HEK293 (cell line): Measurements from ENCODE around the gene FAM117B.

Experiments
- CTCF ChIA-PET: fragments of 350-600 bp; formaldehyde crosslinking; extraction: SDS; loops from one replicate; lab custom pipeline; 2021; ENCODE audit warnings: antibody characterized with exemption; lab: Yijun Ruan, JAX
- POLR2A ChIA-PET: fragments of 300-600 bp; formaldehyde crosslinking; extraction: SDS; loops from one replicate; lab custom pipeline; 2020; ENCODE audit warnings: antibody characterized with exemption, inconsistent platforms; lab: Yijun Ruan, JAX
- H3K27ac ChIP-seq: fragments of 200-500 bp; sonication (Bioruptor generic); 2 replicates; pipeline ENCODE4 v1.5.1; 2014; ENCODE audit warnings: low read depth, low read length, control low read depth, inconsistent platforms; ENCODE audit errors: extremely low read depth
- H3K36me3 ChIP-seq, 2 experiments: fragments of 200-500 bp in 1 of 2; sonication (Bioruptor generic) in 1 of 2; 1 replicate in 1 of 2; 2 replicates in 1 of 2; pipeline ENCODE4 v1.5.1; 2014 to 2017; ENCODE audit warnings: inconsistent platforms in 2 of 2, low read length in 2 of 2; ENCODE audit not compliant: control insufficient read depth in 2 of 2, insufficient read depth in 1 of 2
- H3K4me1 ChIP-seq: fragments of 200-500 bp; sonication (Bioruptor generic); 2 replicates; pipeline ENCODE4 v1.5.1; 2014; ENCODE audit warnings: mild to moderate bottlenecking, low read length, inconsistent platforms; ENCODE audit not compliant: control insufficient read depth, insufficient read depth
- H3K4me3 ChIP-seq: 2 replicates; pipeline ENCODE4 v1.5.1; 2011; ENCODE audit warnings: low read depth, mild to moderate bottlenecking, control low read depth, low read length, moderate library complexity
- H3K9me3 ChIP-seq: fragments of 200-500 bp; sonication (Bioruptor generic); 2 replicates; pipeline ENCODE4 v1.5.1; 2014; ENCODE audit warnings: low read depth, low read length, inconsistent platforms; ENCODE audit not compliant: control insufficient read depth, insufficient read depth
- BCL11A ChIP-seq: fragments of 450-650 bp; formaldehyde crosslinking; IDR thresholded peaks from 2 replicates; pipeline ENCODE4 v1.5.1; 2016; ENCODE audit warnings: low read depth, missing biosample characterization, missing genetic modification characterization
- SALL2 ChIP-seq: fragments of 450-650 bp; formaldehyde crosslinking; IDR thresholded peaks from 2 replicates; pipeline ENCODE4 v1.5.0; 2017; ENCODE audit warnings: missing biosample characterization, mild to moderate bottlenecking, missing genetic modification characterization, borderline replicate concordance
- ZBTB48 ChIP-seq: fragments of 450-650 bp; formaldehyde crosslinking; IDR thresholded peaks from 2 replicates; pipeline ENCODE4 v1.5.1; 2016; ENCODE audit warnings: missing biosample characterization, missing genetic modification characterization
- ZNF37A ChIP-seq: fragments of 450-650 bp; IDR thresholded peaks from 2 replicates; pipeline ENCODE4 v1.5.1; 2018; ENCODE audit warnings: missing biosample characterization, missing genetic modification characterization
- ZNF404 ChIP-seq: fragments of 450-650 bp; formaldehyde crosslinking; IDR thresholded peaks from 2 replicates; pipeline ENCODE4 v1.5.1; 2017; ENCODE audit warnings: missing biosample characterization, missing genetic modification characterization
- ZNF585B ChIP-seq: fragments of 450-650 bp; formaldehyde crosslinking; IDR thresholded peaks from 2 replicates; pipeline ENCODE4 v1.5.1; 2016; ENCODE audit warnings: missing biosample characterization, missing genetic modification characterization
- ZNF660 ChIP-seq: fragments of 450-650 bp; IDR thresholded peaks from 2 replicates; pipeline ENCODE4 v1.5.1; 2018; ENCODE audit warnings: missing biosample characterization, mild to moderate bottlenecking, missing genetic modification characterization
- ZNF707 ChIP-seq: fragments of 450-650 bp; formaldehyde crosslinking; IDR thresholded peaks from 2 replicates; pipeline ENCODE4 v1.5.1; 2016; ENCODE audit warnings: missing biosample characterization, missing genetic modification characterization
- ZNF76 ChIP-seq: fragments of 450-650 bp; formaldehyde crosslinking; IDR thresholded peaks from 2 replicates; pipeline ENCODE4; 2016; ENCODE audit warnings: low read depth, missing biosample characterization, missing genetic modification characterization, borderline replicate concordance
- ZNF768 ChIP-seq: fragments of 450-650 bp; formaldehyde crosslinking; IDR thresholded peaks from 2 replicates; pipeline ENCODE4 v1.5.1; 2018; ENCODE audit warnings: missing biosample characterization, mild to moderate bottlenecking, missing genetic modification characterization
- ZNF837 ChIP-seq: fragments of 450-650 bp; formaldehyde crosslinking; IDR thresholded peaks from 2 replicates; pipeline ENCODE4 v1.5.1; 2016; ENCODE audit warnings: missing biosample characterization, missing genetic modification characterization
- TF ChIP-seq, protein P1 (sequence below): fragments of 450-650 bp; formaldehyde crosslinking; IDR thresholded peaks from 2 replicates; pipeline ENCODE4 v1.5.1; 2017; ENCODE audit warnings: missing biosample characterization, missing genetic modification characterization
- TF ChIP-seq, protein P2 (sequence below): fragments of 450-650 bp; formaldehyde crosslinking; IDR thresholded peaks from 2 replicates; pipeline ENCODE4 v1.5.1; 2016; ENCODE audit warnings: missing biosample characterization, missing genetic modification characterization
- TF ChIP-seq, protein P3 (sequence below): fragments of 450-650 bp; formaldehyde crosslinking; IDR thresholded peaks from 2 replicates; pipeline ENCODE4 v1.5.1; 2016; ENCODE audit warnings: missing biosample characterization, missing genetic modification characterization, borderline replicate concordance
- TF ChIP-seq, protein P4 (sequence below): fragments of 450-650 bp; formaldehyde crosslinking; IDR thresholded peaks from 2 replicates; pipeline ENCODE4 v1.5.1; 2016; ENCODE audit warnings: missing biosample characterization, missing genetic modification characterization
- TF ChIP-seq, protein P5 (sequence below): sonication (generic); formaldehyde crosslinking; IDR thresholded peaks from 2 replicates; pipeline ENCODE4 v1.8.1; 2022; ENCODE audit warnings: mild to moderate bottlenecking, moderate library complexity, missing genetic modification reagents
- TF ChIP-seq, protein P6 (sequence below): fragments of 450-650 bp; formaldehyde crosslinking; IDR thresholded peaks from 2 replicates; pipeline ENCODE4 v1.5.1; 2016; ENCODE audit warnings: missing biosample characterization, missing genetic modification characterization
- TF ChIP-seq, protein P7 (sequence below): fragments of 450-650 bp; formaldehyde crosslinking; IDR thresholded peaks from 2 replicates; pipeline ENCODE4 v1.5.1; 2017; ENCODE audit warnings: missing biosample characterization, missing genetic modification characterization
- TF ChIP-seq, protein P8 (sequence below): fragments of 450-650 bp; formaldehyde crosslinking; IDR thresholded peaks from 2 replicates; pipeline ENCODE4 v1.5.1; 2016; ENCODE audit warnings: missing biosample characterization, missing genetic modification characterization

FAM117B gene

DNA sequence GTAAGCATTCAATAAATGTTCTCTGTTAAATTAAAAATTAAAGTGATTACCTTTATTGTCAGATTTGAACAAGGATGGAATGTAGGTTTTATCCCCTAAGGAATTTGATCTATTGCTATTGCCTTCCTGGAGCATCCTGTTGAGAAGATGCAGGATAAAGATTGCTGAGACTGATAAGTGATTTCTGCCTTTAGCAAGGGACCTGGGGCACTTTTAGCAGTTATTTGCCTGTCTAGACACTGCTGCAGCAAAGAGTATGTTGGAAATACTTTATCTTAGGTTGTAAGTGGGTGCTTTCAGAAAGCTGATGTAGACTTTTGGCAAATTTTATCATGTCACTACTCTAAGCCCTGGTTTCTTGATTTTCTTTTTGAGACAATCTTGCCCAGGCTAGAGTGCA, 69.5 kb downstream of the FAM117B start:
- H3K4me3 ChIP-seq: no peak overlapping the region
- ChIA-PET POLR2A (no interaction called here), CTCF (no interaction called here)
- no peaks in the 10 kb centered on the region for H3K9me3 ChIP-seq
- H3K4me1 ChIP-seq: no peaks in the 10 kb centered on the region
- H3K27ac ChIP-seq: no peak overlapping the region
- TF ChIP-seq, protein P1, sequence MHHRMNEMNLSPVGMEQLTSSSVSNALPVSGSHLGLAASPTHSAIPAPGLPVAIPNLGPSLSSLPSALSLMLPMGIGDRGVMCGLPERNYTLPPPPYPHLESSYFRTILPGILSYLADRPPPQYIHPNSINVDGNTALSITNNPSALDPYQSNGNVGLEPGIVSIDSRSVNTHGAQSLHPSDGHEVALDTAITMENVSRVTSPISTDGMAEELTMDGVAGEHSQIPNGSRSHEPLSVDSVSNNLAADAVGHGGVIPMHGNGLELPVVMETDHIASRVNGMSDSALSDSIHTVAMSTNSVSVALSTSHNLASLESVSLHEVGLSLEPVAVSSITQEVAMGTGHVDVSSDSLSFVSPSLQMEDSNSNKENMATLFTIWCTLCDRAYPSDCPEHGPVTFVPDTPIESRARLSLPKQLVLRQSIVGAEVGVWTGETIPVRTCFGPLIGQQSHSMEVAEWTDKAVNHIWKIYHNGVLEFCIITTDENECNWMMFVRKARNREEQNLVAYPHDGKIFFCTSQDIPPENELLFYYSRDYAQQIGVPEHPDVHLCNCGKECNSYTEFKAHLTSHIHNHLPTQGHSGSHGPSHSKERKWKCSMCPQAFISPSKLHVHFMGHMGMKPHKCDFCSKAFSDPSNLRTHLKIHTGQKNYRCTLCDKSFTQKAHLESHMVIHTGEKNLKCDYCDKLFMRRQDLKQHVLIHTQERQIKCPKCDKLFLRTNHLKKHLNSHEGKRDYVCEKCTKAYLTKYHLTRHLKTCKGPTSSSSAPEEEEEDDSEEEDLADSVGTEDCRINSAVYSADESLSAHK (tag by site-specific recombination): no peak
- no peak for TF ChIP-seq ZNF707 (tag by site-specific recombination)
- no peak for TF ChIP-seq ZNF37A (tag by site-specific recombination)
- no peak for TF ChIP-seq SALL2 (tag by site-specific recombination)
- TF ChIP-seq ZNF585B (tag by site-specific recombination): no peak
- TF ChIP-seq ZNF76 (tag by site-specific recombination): no peak
- TF ChIP-seq, protein P2, sequence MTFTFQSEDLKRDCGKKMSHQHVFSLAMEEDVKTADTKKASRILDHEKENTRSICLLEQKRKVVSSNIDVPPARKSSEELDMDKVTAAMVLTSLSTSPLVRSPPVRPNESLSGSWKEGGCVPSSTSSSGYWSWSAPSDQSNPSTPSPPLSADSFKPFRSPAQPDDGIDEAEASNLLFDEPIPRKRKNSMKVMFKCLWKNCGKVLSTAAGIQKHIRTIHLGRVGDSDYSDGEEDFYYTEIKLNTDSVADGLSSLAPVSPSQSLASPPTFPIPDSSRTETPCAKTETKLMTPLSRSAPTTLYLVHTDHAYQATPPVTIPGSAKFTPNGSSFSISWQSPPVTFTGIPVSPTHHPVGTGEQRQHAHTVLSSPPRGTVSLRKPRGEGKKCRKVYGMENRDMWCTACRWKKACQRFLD (tag by site-specific recombination): no peak
- TF ChIP-seq BCL11A (tag by site-specific recombination): no peak
- TF ChIP-seq, protein P3, sequence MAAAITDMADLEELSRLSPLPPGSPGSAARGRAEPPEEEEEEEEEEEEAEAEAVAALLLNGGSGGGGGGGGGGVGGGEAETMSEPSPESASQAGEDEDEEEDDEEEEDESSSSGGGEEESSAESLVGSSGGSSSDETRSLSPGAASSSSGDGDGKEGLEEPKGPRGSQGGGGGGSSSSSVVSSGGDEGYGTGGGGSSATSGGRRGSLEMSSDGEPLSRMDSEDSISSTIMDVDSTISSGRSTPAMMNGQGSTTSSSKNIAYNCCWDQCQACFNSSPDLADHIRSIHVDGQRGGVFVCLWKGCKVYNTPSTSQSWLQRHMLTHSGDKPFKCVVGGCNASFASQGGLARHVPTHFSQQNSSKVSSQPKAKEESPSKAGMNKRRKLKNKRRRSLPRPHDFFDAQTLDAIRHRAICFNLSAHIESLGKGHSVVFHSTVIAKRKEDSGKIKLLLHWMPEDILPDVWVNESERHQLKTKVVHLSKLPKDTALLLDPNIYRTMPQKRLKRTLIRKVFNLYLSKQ (tag by site-specific recombination): no peak
- TF ChIP-seq ZNF404 (tag by site-specific recombination): no peak
- TF ChIP-seq, protein P4, sequence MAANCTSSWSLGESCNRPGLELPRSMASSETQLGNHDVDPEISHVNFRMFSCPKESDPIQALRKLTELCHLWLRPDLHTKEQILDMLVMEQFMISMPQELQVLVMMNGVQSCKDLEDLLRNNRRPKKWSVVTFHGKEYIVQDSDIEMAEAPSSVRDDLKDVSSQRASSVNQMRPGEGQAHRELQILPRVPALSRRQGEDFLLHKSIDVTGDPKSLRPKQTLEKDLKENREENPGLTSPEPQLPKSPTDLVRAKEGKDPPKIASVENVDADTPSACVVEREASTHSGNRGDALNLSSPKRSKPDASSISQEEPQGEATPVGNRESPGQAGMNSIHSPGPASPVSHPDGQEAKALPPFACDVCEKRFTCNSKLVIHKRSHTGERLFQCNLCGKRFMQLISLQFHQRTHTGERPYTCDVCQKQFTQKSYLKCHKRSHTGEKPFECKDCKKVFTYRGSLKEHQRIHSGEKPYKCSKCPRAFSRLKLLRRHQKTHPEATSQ (tag by site-specific recombination): no peak
- TF ChIP-seq, protein P5, sequence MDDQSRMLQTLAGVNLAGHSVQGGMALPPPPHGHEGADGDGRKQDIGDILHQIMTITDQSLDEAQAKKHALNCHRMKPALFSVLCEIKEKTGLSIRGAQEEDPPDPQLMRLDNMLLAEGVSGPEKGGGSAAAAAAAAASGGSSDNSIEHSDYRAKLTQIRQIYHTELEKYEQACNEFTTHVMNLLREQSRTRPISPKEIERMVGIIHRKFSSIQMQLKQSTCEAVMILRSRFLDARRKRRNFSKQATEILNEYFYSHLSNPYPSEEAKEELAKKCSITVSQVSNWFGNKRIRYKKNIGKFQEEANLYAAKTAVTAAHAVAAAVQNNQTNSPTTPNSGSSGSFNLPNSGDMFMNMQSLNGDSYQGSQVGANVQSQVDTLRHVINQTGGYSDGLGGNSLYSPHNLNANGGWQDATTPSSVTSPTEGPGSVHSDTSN (CRISPR knock-in tag): no peak
- no peak for TF ChIP-seq ZNF768 (tag by site-specific recombination)
- TF ChIP-seq, protein P6, sequence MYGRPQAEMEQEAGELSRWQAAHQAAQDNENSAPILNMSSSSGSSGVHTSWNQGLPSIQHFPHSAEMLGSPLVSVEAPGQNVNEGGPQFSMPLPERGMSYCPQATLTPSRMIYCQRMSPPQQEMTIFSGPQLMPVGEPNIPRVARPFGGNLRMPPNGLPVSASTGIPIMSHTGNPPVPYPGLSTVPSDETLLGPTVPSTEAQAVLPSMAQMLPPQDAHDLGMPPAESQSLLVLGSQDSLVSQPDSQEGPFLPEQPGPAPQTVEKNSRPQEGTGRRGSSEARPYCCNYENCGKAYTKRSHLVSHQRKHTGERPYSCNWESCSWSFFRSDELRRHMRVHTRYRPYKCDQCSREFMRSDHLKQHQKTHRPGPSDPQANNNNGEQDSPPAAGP (tag by site-specific recombination): no peak
- no peak for TF ChIP-seq ZBTB48 (tag by site-specific recombination)
- TF ChIP-seq, protein P7, sequence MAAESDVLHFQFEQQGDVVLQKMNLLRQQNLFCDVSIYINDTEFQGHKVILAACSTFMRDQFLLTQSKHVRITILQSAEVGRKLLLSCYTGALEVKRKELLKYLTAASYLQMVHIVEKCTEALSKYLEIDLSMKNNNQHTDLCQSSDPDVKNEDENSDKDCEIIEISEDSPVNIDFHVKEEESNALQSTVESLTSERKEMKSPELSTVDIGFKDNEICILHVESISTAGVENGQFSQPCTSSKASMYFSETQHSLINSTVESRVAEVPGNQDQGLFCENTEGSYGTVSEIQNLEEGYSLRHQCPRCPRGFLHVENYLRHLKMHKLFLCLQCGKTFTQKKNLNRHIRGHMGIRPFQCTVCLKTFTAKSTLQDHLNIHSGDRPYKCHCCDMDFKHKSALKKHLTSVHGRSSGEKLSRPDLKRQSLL (tag by site-specific recombination): no peak
- no peak for TF ChIP-seq ZNF660
- TF ChIP-seq, protein P8, sequence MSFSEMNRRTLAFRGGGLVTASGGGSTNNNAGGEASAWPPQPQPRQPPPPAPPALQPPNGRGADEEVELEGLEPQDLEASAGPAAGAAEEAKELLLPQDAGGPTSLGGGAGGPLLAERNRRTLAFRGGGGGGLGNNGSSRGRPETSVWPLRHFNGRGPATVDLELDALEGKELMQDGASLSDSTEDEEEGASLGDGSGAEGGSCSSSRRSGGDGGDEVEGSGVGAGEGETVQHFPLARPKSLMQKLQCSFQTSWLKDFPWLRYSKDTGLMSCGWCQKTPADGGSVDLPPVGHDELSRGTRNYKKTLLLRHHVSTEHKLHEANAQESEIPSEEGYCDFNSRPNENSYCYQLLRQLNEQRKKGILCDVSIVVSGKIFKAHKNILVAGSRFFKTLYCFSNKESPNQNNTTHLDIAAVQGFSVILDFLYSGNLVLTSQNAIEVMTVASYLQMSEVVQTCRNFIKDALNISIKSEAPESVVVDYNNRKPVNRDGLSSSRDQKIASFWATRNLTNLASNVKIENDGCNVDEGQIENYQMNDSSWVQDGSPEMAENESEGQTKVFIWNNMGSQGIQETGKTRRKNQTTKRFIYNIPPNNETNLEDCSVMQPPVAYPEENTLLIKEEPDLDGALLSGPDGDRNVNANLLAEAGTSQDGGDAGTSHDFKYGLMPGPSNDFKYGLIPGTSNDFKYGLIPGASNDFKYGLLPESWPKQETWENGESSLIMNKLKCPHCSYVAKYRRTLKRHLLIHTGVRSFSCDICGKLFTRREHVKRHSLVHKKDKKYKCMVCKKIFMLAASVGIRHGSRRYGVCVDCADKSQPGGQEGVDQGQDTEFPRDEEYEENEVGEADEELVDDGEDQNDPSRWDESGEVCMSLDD: no peak
- no peak for TF ChIP-seq ZNF837 (tag by site-specific recombination)
- no peaks in the 10 kb centered on the region; a peak in 1 of 3 replicates for H3K36me3 ChIP-seq
